GM12892 (cell line): ENCODE results near the gene NKAIN2.

Experiments used
- POLR2A ChIP-seq: IDR thresholded peaks from 2 replicates; pipeline ENCODE4 v1.6.1; 2011; ENCODE audit warnings: low read depth, low read length, control low read depth
- POLR2AphosphoS5 ChIP-seq: IDR thresholded peaks from 2 replicates; pipeline ENCODE4 v1.6.1; 2011; ENCODE audit warnings: low read depth, low read length, control low read depth

GRCh38 chr6:124633655-124634054, 830.0 kb downstream of the NKAIN2 start:
- TF ChIP-seq POLR2A, result no peak
- TF ChIP-seq POLR2AphosphoS5, result no peak
